Middle frontal gyrus (tissue), 1 donor: ENCODE results near the gene TIRAP.

Experiments used
- DNase-seq: peaks from one replicate; pipeline ENCODE4 v3.0.0-alpha.2; 2015; ENCODE audit warnings: low spot score; ENCODE audit errors: extremely low spot score

The TIRAP gene

GRCh38 chr11:126322996-126323395 is 40.1 kb downstream of the TIRAP start:
- DNase-seq: no peak

GRCh38 chr11:126327281-126328000 is 44.5 kb downstream of the TIRAP start:
- no peak for DNase-seq

- no peak for DNase-seq
Measured at GRCh38 chr11:126328001-126328390, 45.1 kb downstream of the TIRAP start.

GRCh38 chr11:126328444-126328843 is 45.6 kb downstream of the TIRAP start:
- DNase-seq: no peak

- DNase-seq: no peak
Measured at GRCh38 chr11:126328938-126329643, 46.2 kb downstream of the TIRAP start.

GRCh38 chr11:126329644-126330211 is 46.8 kb downstream of the TIRAP start:
- no peak for DNase-seq

- no peak for DNase-seq
Measured at GRCh38 chr11:126331286-126331685, 48.4 kb downstream of the TIRAP start.

- no peak for DNase-seq
Measured at GRCh38 chr11:126332221-126332711, 49.4 kb downstream of the TIRAP start.

GRCh38 chr11:126333142-126333541 is 50.2 kb downstream of the TIRAP start:
- DNase-seq: no peak

- DNase-seq: no peak
Measured at GRCh38 chr11:126334659-126335462, 52.0 kb downstream of the TIRAP start.

GRCh38 chr11:126335463-126335760 is 52.5 kb downstream of the TIRAP start:
- DNase-seq: no peak

GRCh38 chr11:126336138-126336541 is 53.2 kb downstream of the TIRAP start:
- no peak for DNase-seq

- DNase-seq: no peak
Measured at GRCh38 chr11:126336671-126337101, 53.8 kb downstream of the TIRAP start.

GRCh38 chr11:126337126-126337473 is 54.2 kb downstream of the TIRAP start:
- DNase-seq: no peak

- no peak for DNase-seq
Measured at GRCh38 chr11:126337474-126338241, 54.8 kb downstream of the TIRAP start.

GRCh38 chr11:126338346-126339055 is 55.6 kb downstream of the TIRAP start:
- no peak for DNase-seq

GRCh38 chr11:126339073-126339862 is 56.4 kb downstream of the TIRAP start:
- DNase-seq: no peak

- no peak for DNase-seq
Measured at GRCh38 chr11:126339863-126340434, 57.1 kb downstream of the TIRAP start.

- DNase-seq: no peak
Measured at GRCh38 chr11:126340960-126341606, 58.2 kb downstream of the TIRAP start.
